ENCODE measurements around the gene MAGEB10. TPM values are rescaled to one million over a fixed set of nuclear protein-coding genes. Genes with fewer than 3 reads are reported as not detected.
"Not testable (repeated sequence)": the region's sequence is repeated elsewhere in the genome, so short reads cannot be mapped to it uniquely, and the experiment has no call there.

MAGEB10 gene, protein sequence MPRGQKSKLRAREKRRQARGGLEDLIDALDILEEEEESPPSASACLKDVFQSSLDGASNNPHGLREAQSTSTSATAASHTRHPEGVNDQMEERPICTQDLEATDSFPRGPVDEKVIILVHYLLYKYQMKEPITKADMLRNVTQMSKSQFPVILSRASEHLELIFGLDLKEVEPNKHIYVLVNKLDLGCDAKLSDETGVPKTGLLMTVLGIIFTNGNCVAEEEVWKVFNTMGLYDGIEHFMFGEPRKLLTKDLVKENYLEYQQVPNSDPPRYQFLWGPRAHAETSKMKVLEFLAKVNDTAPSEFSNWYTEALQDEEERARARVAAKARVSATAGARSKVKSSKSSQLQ
- total RNA-seq, result not detected

DNA sequence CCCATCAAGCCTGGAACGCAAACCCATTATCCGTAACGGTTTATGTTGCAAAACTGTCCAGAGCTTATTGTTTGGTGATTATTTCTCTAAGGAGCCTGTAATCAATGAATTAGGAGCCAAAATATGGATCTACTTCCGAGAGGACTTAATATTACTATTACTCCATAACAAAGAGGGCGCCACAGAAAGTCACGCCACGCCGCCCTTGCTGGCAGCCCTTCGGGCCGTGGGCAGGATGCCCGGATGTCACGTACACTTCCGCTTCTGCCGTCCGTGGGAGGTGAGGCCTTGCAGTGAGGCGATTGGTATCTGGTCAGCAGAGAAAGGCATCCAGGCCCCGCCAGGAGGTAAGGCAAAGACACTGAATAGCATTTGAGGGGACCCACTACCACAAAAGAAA lies at the start of gene MAGEB10:
TSS of gene MAGEB10 (plus strand) at position 301 of the 400 bp plus-strand sequence. CDS start 13,317 bp downstream, outside the sequence.
- DNase-seq (ENCODE audit: low spot score), result no peak
- ATAC-seq (ENCODE audit: low FRiP score), result no peak

DNA sequence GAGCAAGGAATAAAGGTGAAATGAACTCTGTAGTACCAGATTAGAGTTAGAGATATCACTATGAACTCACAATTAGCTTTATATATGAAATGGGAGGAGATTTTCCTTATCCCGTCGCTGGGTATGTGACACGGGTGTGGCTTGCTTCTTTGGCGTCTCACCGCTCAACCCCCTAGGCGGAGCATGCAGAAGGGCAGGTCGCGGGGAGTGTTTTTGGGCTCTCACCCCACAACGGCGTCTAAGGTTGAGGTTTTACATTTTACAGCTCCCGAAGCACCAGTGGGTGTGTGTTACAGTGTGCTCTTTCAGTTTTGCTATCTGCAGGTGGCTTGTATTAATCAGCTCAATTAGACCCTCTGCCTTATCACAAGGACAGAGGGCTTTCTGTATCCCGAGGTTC lies 42.1 kb upstream of the MAGEB10 start:
- ATAC-seq (ENCODE audit: low FRiP score), result no peak
- no peak for DNase-seq (ENCODE audit: low spot score)
- TF ChIP-seq, protein P1, sequence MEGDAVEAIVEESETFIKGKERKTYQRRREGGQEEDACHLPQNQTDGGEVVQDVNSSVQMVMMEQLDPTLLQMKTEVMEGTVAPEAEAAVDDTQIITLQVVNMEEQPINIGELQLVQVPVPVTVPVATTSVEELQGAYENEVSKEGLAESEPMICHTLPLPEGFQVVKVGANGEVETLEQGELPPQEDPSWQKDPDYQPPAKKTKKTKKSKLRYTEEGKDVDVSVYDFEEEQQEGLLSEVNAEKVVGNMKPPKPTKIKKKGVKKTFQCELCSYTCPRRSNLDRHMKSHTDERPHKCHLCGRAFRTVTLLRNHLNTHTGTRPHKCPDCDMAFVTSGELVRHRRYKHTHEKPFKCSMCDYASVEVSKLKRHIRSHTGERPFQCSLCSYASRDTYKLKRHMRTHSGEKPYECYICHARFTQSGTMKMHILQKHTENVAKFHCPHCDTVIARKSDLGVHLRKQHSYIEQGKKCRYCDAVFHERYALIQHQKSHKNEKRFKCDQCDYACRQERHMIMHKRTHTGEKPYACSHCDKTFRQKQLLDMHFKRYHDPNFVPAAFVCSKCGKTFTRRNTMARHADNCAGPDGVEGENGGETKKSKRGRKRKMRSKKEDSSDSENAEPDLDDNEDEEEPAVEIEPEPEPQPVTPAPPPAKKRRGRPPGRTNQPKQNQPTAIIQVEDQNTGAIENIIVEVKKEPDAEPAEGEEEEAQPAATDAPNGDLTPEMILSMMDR (IDR thresholded peaks at IDR 0.05), result no peak

More for the DNA sequence above, at the start of gene MAGEB10:
- TF ChIP-seq, protein P1 (IDR thresholded peaks at IDR 0.05), result no peak

DNA sequence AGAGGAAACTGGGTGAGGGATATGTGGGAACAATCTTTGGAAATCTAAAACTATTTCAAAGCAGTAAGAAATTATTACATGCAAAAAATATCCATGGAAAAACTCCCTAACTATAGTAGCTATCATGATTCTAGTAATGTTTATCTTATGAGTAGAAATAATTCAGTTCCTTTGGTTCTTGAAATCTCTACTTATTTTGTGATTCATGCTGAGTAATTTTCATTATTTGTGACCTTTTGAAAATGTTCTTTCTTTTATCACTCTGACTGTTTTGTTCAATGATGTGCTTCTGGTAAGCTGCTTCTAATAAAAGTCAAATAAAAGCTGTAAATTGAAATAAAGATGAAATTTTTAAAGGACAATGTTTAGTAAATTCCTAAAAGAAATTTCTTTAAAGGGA lies 40.4 kb upstream of the MAGEB10 start:
- TF ChIP-seq, protein P1 (IDR thresholded peaks at IDR 0.05), result no peak
- no peak for ATAC-seq (ENCODE audit: low FRiP score)

DNA sequence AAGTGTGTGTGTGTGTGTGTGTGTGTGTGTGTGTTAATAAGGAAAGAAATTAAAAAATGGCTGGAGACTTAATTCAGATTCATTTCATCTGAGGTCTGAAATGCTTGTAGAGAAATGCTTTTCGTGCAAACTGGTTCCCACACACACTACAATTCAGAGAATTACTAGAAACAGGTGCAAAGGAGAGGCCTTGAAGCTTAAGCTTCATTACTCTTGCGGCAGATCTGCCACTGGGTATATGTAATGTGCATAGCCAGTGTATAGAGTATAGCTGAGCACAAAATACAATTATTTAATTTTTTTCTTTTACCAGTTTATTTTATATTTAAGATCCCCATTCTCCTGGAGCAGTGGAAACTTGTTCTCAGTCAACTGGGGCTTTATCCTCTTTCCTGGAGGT lies 31.8 kb upstream of the MAGEB10 start:
- TF ChIP-seq, protein P1 (IDR thresholded peaks at IDR 0.05), result no peak
- no peak for ATAC-seq (ENCODE audit: low FRiP score)

More for the DNA sequence above, 40.4 kb upstream of the MAGEB10 start:
- no peak for DNase-seq (ENCODE audit: low spot score)

DNA sequence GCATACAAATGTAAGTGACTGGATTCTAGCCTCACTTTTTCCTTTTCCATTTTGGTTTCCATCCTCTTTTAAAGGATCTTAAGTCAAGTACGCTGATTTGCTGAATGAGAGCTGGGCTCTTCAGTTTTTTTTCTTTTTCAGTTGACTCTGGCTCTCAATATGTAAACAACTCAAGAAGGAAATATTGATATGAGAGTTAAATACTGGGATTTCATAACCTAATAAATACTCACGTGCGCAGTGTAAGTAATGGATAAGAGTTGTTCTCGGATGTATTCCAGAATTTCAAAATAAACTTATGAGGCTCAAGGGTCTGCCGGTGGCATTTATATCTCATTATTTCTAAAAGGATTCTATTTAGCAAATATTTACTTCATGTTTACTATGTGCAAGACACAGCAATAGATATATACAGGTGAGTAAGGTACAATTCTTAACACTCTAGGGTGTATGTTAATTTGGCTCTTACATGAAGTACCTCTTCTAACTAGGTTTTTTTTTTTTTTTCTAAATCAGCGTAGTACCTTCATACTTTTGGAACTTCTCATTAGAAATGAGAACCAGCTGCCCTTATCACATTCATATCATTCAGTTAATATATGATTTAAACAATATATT lies 11.0 kb upstream of the MAGEB10 start:
- no peak for DNase-seq (ENCODE audit: low spot score)
- TF ChIP-seq, protein P1 (IDR thresholded peaks at IDR 0.05), result no peak
- ATAC-seq (ENCODE audit: low FRiP score), result no peak

More for the DNA sequence above, 31.8 kb upstream of the MAGEB10 start:
- no peak for DNase-seq (ENCODE audit: low spot score)

DNA sequence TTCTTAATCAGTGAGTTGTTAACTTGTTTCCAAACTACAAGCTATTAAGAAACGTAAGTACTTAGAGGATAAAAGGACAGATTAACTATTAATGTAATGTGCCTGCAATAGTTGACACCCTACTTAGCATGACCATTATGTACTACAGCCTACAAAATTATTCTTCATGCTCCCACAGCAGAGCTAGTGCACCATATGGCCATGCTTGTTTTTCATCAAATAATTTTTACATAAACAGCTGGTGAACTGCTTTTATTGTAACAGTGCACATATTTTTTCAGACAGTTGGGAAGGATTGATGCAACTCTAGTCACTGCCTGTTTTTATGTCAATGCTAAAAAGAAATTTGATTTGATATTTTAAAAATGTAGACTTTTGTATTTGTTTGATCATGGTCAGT lies 10.2 kb upstream of the MAGEB10 start:
- ATAC-seq (ENCODE audit: low FRiP score), result no peak
- no peak for DNase-seq (ENCODE audit: low spot score)
- TF ChIP-seq, protein P1 (IDR thresholded peaks at IDR 0.05), result no peak

DNA sequence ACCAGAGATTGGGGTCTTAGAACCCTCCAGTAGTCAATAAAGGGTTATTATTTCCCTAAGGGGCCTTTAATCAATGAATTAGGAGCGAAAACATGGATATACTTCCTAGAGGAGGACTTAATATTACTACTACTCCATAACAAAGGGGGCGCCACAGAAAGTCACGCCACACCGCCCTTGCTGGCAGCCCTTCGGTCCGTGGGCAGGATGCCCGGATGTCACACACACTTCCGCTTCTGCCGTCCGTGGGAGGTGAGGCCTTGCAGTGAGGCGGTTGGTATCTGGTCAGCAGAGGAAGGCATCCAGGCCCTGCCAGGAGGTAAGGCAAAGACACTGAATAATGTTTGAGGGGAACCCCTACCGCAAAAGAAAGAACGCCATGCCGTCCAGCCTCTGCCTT lies 436 bp downstream of the MAGEB10 start:
- DNase-seq (ENCODE audit: low spot score) (no peak), ATAC-seq (ENCODE audit: low FRiP score) (no peak)
- TF ChIP-seq, protein P1 (IDR thresholded peaks at IDR 0.05), result no peak

DNA sequence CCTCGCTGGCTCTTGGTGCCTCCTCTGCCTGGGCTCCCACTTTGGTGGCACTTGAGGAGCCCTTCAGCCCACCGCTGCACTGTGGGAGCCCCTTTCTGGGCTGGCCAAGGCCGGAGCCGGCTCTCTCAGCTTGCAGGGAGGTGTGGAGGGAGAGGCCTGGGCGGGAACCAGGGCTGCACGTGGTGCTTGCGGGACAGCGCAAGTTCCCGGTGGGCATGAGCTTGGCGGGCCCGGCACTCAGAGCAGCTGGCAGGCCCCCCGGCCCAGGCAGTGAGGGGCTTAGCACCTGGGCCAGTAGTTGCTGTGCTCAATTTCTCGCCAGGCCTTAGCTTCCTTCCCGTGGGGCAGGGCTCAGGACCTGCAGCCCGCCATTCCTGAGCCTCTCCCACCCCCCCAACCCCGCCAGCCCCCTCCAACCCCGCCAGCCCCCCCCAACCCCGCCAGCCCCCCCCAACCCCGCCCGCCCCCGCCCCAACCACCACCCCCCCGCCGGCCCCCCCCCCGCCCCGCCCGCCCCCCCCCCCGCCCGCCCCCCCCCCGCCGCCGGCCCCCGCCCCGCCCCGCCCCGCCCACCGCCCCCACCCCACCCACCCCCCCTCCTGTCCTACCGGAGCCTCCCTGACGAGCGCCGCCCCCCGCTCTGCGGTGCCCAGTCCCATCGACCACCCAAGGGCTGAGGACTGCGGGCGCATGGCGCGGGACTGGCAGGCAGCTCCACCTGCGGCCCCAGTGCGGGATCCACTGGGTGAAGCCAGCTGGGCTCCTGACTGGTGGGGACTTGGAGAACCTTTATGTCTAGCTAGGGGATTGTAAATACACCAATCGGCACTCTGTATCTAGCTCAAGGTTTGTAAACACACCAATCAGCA lies 1.4 kb downstream of the MAGEB10 start:
- ATAC-seq (ENCODE audit: low FRiP score); DNase-seq (ENCODE audit: low spot score): not testable (repeated sequence)
